Cardiac muscle cell (in vitro differentiated cells and primary cell): Measurements from ENCODE around the gene SLC25A22. TPM values are rescaled to one million over a fixed set of nuclear protein-coding genes. Genes with fewer than 3 reads are reported as not detected.

Source experiments
- DNase-seq, 2 donors: peaks; one replicate each; pipeline versions ENCODE4 v3.0.0 to v3.0.0-alpha.2; 2010 to 2017; ENCODE audit warnings: low read depth in 1 of 2, low spot score in 1 of 2
- H3K27ac ChIP-seq: fragments of 200-600 bp; sonication (generic); 2 replicates; pipeline ENCODE4 v1.5.1; 2016
- H3K27me3 ChIP-seq: fragments of 200-600 bp; sonication (generic); 2 replicates; pipeline ENCODE4 v1.6.0; 2016; ENCODE audit warnings: control low read depth
- H3K36me3 ChIP-seq: fragments of 200-600 bp; sonication (generic); 2 replicates; pipeline ENCODE4 v1.5.1; 2016; ENCODE audit warnings: control low read depth
- H3K4me1 ChIP-seq: fragments of 200-600 bp; sonication (generic); 2 replicates; pipeline ENCODE4 v1.8.1; 2017; ENCODE audit warnings: low read depth, mild to moderate bottlenecking, mixed run types
- H3K4me3 ChIP-seq: fragments of 200-600 bp; sonication (generic); 2 replicates; pipeline ENCODE4 v1.5.1; 2016; ENCODE audit warnings: mild to moderate bottlenecking
- H3K9me3 ChIP-seq: fragments of 200-600 bp; sonication (generic); 2 replicates; pipeline ENCODE4 v1.5.1; 2017; ENCODE audit warnings: low read depth, mild to moderate bottlenecking, control low read depth
- polyA plus RNA-seq: library from polyadenylated mRNA; unstranded; fragments of >200 nt; fragmentation: Nextera tagmentation; extraction: Ambion mirVana; gene quantifications from 2 replicates; pipeline ENCODE4 v1.2.1, GENCODE V29; 2016
- total RNA-seq: library from RNA; depleted of rRNA; stranded (reverse); fragments of >200 nt; gene quantifications from 2 replicates; pipeline ENCODE4 v1.2.3, GENCODE V29; 2016
- TF ChIP-seq, protein P1 (sequence below): IDR thresholded peaks from 2 replicates; pipeline ENCODE4 v1.5.1; 2012; ENCODE audit warnings: low read depth, mild to moderate bottlenecking, low read length

Gene SLC25A22
- total and polyA plus RNA-seq, 2 experiments from 2014 or later, result 17.6 to 21.2 TPM

DNA sequence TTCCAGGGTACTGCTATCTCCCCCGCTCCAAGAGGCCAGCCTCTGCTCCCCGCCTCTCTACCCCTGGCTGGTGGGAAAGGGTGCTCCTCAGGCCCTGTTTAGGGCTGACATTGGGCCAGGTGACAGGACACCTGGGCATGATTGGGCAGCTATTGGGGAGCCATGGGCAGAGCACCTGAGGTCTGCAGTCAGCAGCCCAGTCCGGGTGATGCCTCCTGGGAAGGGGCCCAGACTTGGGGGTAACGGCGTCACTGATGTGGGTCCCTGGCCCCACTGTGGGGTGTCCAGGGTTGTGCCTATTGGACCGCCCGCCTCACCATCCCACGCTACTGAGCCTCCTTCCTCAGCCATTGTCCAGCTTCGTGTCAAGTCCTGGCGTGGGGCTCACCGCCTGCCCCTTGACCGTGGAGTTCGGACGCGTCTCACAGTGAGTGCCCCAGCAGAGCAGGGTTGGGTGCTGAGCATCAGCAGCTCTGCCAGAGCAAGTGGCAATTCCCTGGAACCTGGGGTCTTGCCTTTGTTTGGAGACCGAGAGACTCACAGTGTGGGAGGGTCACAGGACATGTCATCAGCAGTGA is 18.0 kb downstream of the SLC25A22 start:
- H3K4me3 ChIP-seq, result no peak overlapping the region
- no peak overlapping the region for H3K27ac ChIP-seq
- no peaks in the 10 kb centered on the region for H3K36me3 ChIP-seq
- TF ChIP-seq, protein P1, sequence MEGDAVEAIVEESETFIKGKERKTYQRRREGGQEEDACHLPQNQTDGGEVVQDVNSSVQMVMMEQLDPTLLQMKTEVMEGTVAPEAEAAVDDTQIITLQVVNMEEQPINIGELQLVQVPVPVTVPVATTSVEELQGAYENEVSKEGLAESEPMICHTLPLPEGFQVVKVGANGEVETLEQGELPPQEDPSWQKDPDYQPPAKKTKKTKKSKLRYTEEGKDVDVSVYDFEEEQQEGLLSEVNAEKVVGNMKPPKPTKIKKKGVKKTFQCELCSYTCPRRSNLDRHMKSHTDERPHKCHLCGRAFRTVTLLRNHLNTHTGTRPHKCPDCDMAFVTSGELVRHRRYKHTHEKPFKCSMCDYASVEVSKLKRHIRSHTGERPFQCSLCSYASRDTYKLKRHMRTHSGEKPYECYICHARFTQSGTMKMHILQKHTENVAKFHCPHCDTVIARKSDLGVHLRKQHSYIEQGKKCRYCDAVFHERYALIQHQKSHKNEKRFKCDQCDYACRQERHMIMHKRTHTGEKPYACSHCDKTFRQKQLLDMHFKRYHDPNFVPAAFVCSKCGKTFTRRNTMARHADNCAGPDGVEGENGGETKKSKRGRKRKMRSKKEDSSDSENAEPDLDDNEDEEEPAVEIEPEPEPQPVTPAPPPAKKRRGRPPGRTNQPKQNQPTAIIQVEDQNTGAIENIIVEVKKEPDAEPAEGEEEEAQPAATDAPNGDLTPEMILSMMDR, result no peak
- peaks cover 14% of the 10 kb centered on the region for H3K4me1 ChIP-seq
- no peak for DNase-seq
- H3K27me3 ChIP-seq, result no peaks in the 10 kb centered on the region
- no peaks in the 10 kb centered on the region for H3K9me3 ChIP-seq

DNA sequence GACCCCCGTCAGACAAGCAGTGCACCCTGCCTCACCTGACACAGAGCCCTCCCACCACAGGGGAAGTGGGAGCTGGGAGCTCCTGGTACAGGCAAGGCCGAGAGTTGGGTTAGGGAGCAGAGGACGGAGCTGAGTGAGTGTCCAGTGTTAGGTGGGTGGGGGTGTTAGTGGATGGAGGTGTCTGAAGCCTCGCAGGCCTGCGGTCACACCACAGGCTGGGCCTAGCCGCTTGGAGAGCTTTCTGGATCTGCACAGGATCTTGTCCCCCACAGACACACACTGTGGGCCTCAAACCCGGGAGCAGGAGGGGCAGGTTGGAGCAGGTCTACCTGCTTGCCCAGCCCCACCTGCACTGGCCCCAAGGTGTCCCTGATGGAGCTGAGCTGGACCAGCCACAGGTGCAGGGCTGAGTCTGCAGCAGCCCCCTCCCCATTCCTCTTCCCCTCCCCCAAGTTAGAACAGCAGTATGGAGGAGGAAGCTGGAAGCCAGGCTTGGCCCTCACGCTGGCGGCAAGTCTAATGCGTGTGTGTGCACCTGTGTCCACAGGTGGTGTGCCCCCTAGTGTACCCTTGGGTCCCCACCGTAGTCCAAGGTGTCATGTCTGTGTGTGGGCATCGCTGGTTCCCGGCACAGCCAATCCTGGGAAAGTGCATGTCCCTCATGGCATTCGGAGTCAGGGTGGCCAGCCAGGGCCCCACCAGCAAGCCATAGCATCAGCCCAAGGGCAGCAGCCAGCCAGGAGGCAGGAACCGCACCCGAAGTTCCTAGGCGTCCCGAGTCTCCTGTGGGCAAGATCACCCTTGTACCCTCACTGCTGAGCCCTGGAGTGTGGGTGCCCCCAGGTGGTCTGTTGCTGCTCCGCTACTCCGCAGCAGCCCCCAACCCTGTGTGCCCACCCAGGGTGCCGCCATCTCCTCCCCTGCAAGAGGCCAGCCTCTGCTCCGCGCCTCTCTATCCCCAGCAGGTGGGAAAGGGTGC is 18.8 kb downstream of the SLC25A22 start:
- no peak overlapping the region for H3K4me3 ChIP-seq
- H3K4me1 ChIP-seq, result peaks cover 14% of the 10 kb centered on the region
- TF ChIP-seq, protein P1, result no peak
- H3K27ac ChIP-seq, result no peak overlapping the region
- DNase-seq, result no peak
- no peaks in the 10 kb centered on the region for H3K36me3 ChIP-seq
- H3K9me3 ChIP-seq, result no peaks in the 10 kb centered on the region
- H3K27me3 ChIP-seq, result no peaks in the 10 kb centered on the region

DNA sequence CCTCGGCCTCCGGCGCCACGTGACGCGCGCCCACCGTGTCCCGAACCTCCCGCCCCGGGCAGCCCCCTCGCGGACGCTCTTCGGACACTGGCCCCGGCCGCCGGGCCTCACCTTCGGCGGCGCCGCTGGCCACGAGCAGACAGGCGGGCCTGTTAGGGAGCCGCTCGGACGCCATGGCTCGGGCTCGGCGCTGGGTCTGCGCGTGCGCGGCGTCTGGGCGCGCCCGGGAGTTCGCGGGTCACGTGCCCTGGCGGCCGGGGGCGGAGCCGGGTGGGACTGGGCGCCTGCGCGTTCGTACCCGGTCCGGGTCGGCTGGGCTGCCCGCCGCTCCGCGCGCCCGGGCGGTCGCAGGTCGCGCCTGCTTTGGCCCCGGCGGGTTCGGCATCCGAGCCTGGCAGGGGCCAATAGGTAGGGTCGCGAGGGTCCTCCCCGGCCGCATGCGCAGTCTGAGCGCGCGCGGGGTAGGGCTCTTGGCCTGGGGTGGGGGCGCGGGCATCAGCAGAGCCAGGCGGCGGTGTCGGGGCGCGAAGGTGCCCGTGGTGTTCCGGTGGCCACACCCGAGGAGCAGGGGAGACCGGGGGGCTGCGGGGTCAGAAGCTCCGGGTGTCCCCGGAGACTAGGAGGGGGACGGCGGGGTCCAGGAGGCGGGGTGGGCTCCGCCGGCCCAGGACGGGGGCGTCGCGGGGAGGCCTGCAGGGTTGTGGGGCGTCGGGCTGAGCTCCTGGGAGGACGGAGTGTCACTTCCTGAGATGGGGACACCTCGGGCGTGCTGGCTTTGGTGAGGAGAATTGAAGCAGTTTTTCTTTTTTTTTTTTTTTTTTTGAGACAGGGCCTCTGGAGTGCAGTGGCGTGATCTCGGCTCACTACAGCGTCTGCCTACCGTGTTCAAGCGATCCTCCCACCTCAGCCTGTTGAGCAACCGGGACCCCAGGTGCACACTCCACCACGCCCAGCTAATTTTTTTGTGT is 20.5 kb downstream of the SLC25A22 start, which contains the start of gene GATD1:
Gene GATD1 (minus strand): TSS at position 200 of the 968 bp plus-strand sequence. CDS start 25 bp downstream, at position 175.
- Histone ChIP-seq H3K4me3 (peak within 1 kb of the TSS; percentile 97), H3K27ac (peak within 1 kb of the TSS; percentile 99), H3K36me3 (peaks cover 5% of the 10 kb centered on the region), H3K27me3 (no peaks in the 10 kb centered on the region), H3K9me3 (no peaks in the 10 kb centered on the region), H3K4me1 (peaks cover 8% of the 10 kb centered on the region)
- TF ChIP-seq, protein P1, result no peak
- peak; percentile 91 to 94 for DNase-seq

DNA sequence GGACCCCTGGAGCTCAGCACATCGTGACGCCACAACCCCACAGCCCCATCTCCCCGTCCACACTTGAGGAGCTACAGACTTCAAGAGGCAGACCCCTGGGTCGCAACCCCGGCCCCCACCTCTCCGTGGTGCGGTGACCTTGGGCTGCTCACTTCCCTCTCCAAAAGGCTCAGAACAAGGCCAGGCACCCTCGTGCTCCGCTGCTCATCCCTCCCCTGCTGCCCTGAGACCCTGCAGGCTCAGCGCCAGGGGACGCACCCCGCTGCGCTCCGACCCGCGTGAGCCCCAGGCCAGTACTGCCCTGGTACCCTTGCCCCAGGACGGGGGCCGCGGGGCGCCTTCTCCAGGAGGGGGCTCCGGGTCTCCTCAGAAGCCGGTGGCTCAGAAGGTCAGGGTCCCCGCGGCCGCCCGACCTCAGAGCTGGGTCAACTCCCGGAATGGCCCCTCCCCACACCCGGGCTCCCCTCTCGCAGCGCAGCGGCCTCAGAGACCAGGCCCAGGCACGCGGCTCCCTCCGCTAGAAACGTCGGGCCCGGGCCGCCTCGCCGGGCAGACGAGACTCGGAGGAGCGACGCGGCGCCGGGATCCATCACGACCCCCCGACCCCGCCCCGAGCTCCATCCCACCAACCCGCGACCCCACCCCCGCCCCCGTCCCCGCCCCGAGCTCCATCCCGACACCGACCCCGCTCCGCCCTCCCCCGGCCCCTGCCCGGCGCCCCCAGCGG is 21.4 kb downstream of the SLC25A22 start:
- Histone ChIP-seq H3K4me1 (peaks cover 8% of the 10 kb centered on the region), H3K27me3 (no peaks in the 10 kb centered on the region), H3K4me3 (peak overlapping the region; percentile 97), H3K36me3 (peaks cover 5% of the 10 kb centered on the region), H3K9me3 (no peaks in the 10 kb centered on the region), H3K27ac (peak overlapping the region; percentile 99)
- peak; percentile 39 to 90 for DNase-seq
- TF ChIP-seq, protein P1, result no peak
